ENCODE measurements around the gene ATP6V0A4. TPM values are rescaled to one million over a fixed set of nuclear protein-coding genes. Genes with fewer than 3 reads are reported as not detected.
A peak's percentile ranks its signal among the peaks of the same experiment; 100 is the strongest.
"Not testable (repeated sequence)": the region's sequence is repeated elsewhere in the genome, so short reads cannot be mapped to it uniquely, and the experiment has no call there.

The ATP6V0A4 gene
- total RNA-seq, 8 experiments from 2014 or later, result 0.13 to 0.43 (median 0.25) TPM; not detected in 4

GRCh38 chr7:138738114-138738513 lies 59.9 kb downstream of the ATP6V0A4 start:
- in situ Hi-C loops (cut with MboI; ENCODE audit: low pct_unique_long_range_greater_than_20kb in 2 of 9, low sequenced_read_pairs in 9 of 9, unreplicated experiment in 9 of 9), result loop anchor here in 7 of 9 experiments (10.0 to 25.0 kb wide), 4 partner anchors 573 to 826 kb away; no protein-coding TSS in a partner anchor

GRCh38 chr7:138735399-138735798 lies 62.6 kb downstream of the ATP6V0A4 start:
- Histone ChIP-seq H3K4me3 (no peak overlapping the region), H3K27ac (no peak overlapping the region), H3K4me1 (replicated peaks in 1 of 2) (peaks cover 0 to 3% of the 10 kb centered on the region in 2 donors)
- ATAC-seq (replicated peaks in 6 of 8), result no peak
- in situ Hi-C loops (cut with MboI; ENCODE audit: low pct_unique_long_range_greater_than_20kb in 2 of 9, low sequenced_read_pairs in 9 of 9, unreplicated experiment in 9 of 9), result loop anchor here in 7 of 9 experiments (10.0 to 25.0 kb wide), 4 partner anchors 571 to 823 kb away; no protein-coding TSS in a partner anchor
- WGBS, 10 experiments, result 8 to 100% (median 58%) methylated on average over 1 to 2 of the region's 6 CpGs; no CpG with 5 or more reads in 3 of the 10 experiments

More at GRCh38 chr7:138738114-138738513, 59.9 kb downstream of the ATP6V0A4 start:
- ATAC-seq (replicated peaks in 6 of 8), result no peak
- H3K4me3 ChIP-seq, result no peak overlapping the region
- 22 to 100% (median 82%) methylated on average over 1 to 3 of the region's 3 CpGs; no CpG with 5 or more reads in 3 of the 10 experiments for WGBS, 10 experiments
- H3K27ac ChIP-seq, result no peak overlapping the region
- H3K4me1 ChIP-seq (replicated peaks in 1 of 2), result peaks cover 0 to 3% of the 10 kb centered on the region in 2 donors

- in situ Hi-C loops (cut with MboI; ENCODE audit: low pct_unique_long_range_greater_than_20kb in 2 of 9, low sequenced_read_pairs in 9 of 9, unreplicated experiment in 9 of 9), result loop anchor here in 7 of 9 experiments (10.0 to 25.0 kb wide), 4 partner anchors 567 to 819 kb away; no protein-coding TSS in a partner anchor
- H3K4me3 ChIP-seq; H3K27ac ChIP-seq; ATAC-seq (replicated peaks in 6 of 8); H3K4me1 ChIP-seq (replicated peaks in 1 of 2): not testable (repeated sequence)
- WGBS, 10 experiments, result 40 to 100% (median 90%) methylated on average over 1 to 5 of the region's 5 CpGs
Observed at GRCh38 chr7:138731733-138732132, 66.3 kb downstream of the ATP6V0A4 start.

GRCh38 chr7:138729444-138729843 lies 68.6 kb downstream of the ATP6V0A4 start:
- peak in 1 of 8 experiments; percentile 35 for ATAC-seq (replicated peaks in 6 of 8)
- no peak overlapping the region for H3K27ac ChIP-seq

GRCh38 chr7:138727336-138728099 lies 70.5 kb downstream of the ATP6V0A4 start:
- no peak for ATAC-seq (replicated peaks in 6 of 8)
- Histone ChIP-seq H3K4me3 (no peak overlapping the region), H3K4me1 (replicated peaks in 1 of 2) (no peaks in the 10 kb centered on the region), H3K27ac (no peak overlapping the region)
- in situ Hi-C loops (cut with MboI; ENCODE audit: low pct_unique_long_range_greater_than_20kb in 2 of 9, low sequenced_read_pairs in 9 of 9, unreplicated experiment in 9 of 9), result loop anchor here in 6 of 9 experiments (25.0 kb wide), 3 partner anchors 565 to 815 kb away; no protein-coding TSS in a partner anchor
- WGBS, 10 experiments, result 0 to 100% (median 58%) methylated on average over 1 to 9 of the region's 10 CpGs; no CpG with 5 or more reads in 2 of the 10 experiments

More at GRCh38 chr7:138729444-138729843, 68.6 kb downstream of the ATP6V0A4 start:
- in situ Hi-C loops (cut with MboI; ENCODE audit: low pct_unique_long_range_greater_than_20kb in 2 of 9, low sequenced_read_pairs in 9 of 9, unreplicated experiment in 9 of 9), result loop anchor here in 6 of 9 experiments (25.0 kb wide), 3 partner anchors 567 to 817 kb away; no protein-coding TSS in a partner anchor
- Histone ChIP-seq H3K4me1 (replicated peaks in 1 of 2) (no peaks in the 10 kb centered on the region), H3K4me3 (no peak overlapping the region)
- 0 to 100% (median 84%) methylated on average over 2 to 9 of the region's 9 CpGs; no CpG with 5 or more reads in 3 of the 10 experiments for WGBS, 10 experiments

GRCh38 chr7:138726288-138726687 lies 71.7 kb downstream of the ATP6V0A4 start:
- no peak for ATAC-seq (replicated peaks in 6 of 8)
- no peak overlapping the region for H3K4me3 ChIP-seq
- no peaks in the 10 kb centered on the region for H3K4me1 ChIP-seq (replicated peaks in 1 of 2)
- 0 to 100% (median 28%) methylated on average over 1 to 2 of the region's 9 CpGs; no CpG with 5 or more reads in 4 of the 10 experiments for WGBS, 10 experiments
- in situ Hi-C loops (cut with MboI; ENCODE audit: low pct_unique_long_range_greater_than_20kb in 2 of 9, low sequenced_read_pairs in 9 of 9, unreplicated experiment in 9 of 9), result loop anchor here in 6 of 9 experiments (25.0 kb wide), 3 partner anchors 564 to 814 kb away; no protein-coding TSS in a partner anchor
- H3K27ac ChIP-seq, result no peak overlapping the region

- in situ Hi-C loops (cut with MboI; ENCODE audit: low pct_unique_long_range_greater_than_20kb in 2 of 9, low sequenced_read_pairs in 9 of 9, unreplicated experiment in 9 of 9), result no loop called here
- ATAC-seq (replicated peaks in 6 of 8), result no peak
- Histone ChIP-seq H3K4me3 (no peak overlapping the region), H3K27ac (no peak overlapping the region), H3K4me1 (replicated peaks in 1 of 2) (no peaks in the 10 kb centered on the region)
- WGBS, 10 experiments, result 7 to 100% (median 72%) methylated on average over 1 to 4 of the region's 4 CpGs
Observed at GRCh38 chr7:138720286-138720685, 77.7 kb downstream of the ATP6V0A4 start.

- no peak for ATAC-seq (replicated peaks in 6 of 8)
- in situ Hi-C loops (cut with MboI; ENCODE audit: low pct_unique_long_range_greater_than_20kb in 2 of 9, low sequenced_read_pairs in 9 of 9, unreplicated experiment in 9 of 9), result no loop called here
- H3K4me1 ChIP-seq (replicated peaks in 1 of 2), result no peaks in the 10 kb centered on the region
- no peak overlapping the region for H3K27ac ChIP-seq
- no peak overlapping the region for H3K4me3 ChIP-seq
- WGBS, 10 experiments, result 0 to 100% (median 73%) methylated on average over 1 to 5 of the region's 7 CpGs; no CpG with 5 or more reads in 4 of the 10 experiments
Observed at GRCh38 chr7:138716889-138717288, 81.1 kb downstream of the ATP6V0A4 start.

- Histone ChIP-seq H3K4me3 (no peak overlapping the region), H3K27ac (no peak overlapping the region), H3K4me1 (replicated peaks in 1 of 2) (no peaks in the 10 kb centered on the region)
- in situ Hi-C loops (cut with MboI; ENCODE audit: low pct_unique_long_range_greater_than_20kb in 2 of 9, low sequenced_read_pairs in 9 of 9, unreplicated experiment in 9 of 9), result no loop called here
- 36 to 100% (median 75%) methylated on average over 1 to 6 of the region's 7 CpGs; no CpG with 5 or more reads in 3 of the 10 experiments for WGBS, 10 experiments
- no peak for ATAC-seq (replicated peaks in 6 of 8)
Observed at GRCh38 chr7:138713191-138713590, 84.8 kb downstream of the ATP6V0A4 start.

GRCh38 chr7:138712652-138713051 lies 85.3 kb downstream of the ATP6V0A4 start:
- 20 to 100% (median 90%) methylated on average over 2 to 8 of the region's 9 CpGs; no CpG with 5 or more reads in 5 of the 10 experiments for WGBS, 10 experiments
- Histone ChIP-seq H3K27ac (no peak overlapping the region), H3K4me3 (no peak overlapping the region), H3K4me1 (replicated peaks in 1 of 2) (no peaks in the 10 kb centered on the region)
- in situ Hi-C loops (cut with MboI; ENCODE audit: low pct_unique_long_range_greater_than_20kb in 2 of 9, low sequenced_read_pairs in 9 of 9, unreplicated experiment in 9 of 9), result no loop called here
- ATAC-seq (replicated peaks in 6 of 8), result no peak

GRCh38 chr7:138710536-138711385 lies 87.2 kb downstream of the ATP6V0A4 start:
- H3K4me3 ChIP-seq, result no peak overlapping the region
- H3K4me1 ChIP-seq (replicated peaks in 1 of 2), result no peaks in the 10 kb centered on the region
- no peak for ATAC-seq (replicated peaks in 6 of 8)
- H3K27ac ChIP-seq, result no peak overlapping the region
- in situ Hi-C loops (cut with MboI; ENCODE audit: low pct_unique_long_range_greater_than_20kb in 2 of 9, low sequenced_read_pairs in 9 of 9, unreplicated experiment in 9 of 9), result no loop called here
- WGBS, 10 experiments, result 17 to 91% (median 73%) methylated on average over 2 to 10 of the region's 15 CpGs; no CpG with 5 or more reads in 1 of the 10 experiments

- no peak overlapping the region for H3K4me3 ChIP-seq
- 15 to 100% (median 70%) methylated on average over 1 to 4 of the region's 7 CpGs; no CpG with 5 or more reads in 3 of the 10 experiments for WGBS, 10 experiments
- H3K4me1 ChIP-seq (replicated peaks in 1 of 2), result no peaks in the 10 kb centered on the region
- in situ Hi-C loops (cut with MboI; ENCODE audit: low pct_unique_long_range_greater_than_20kb in 2 of 9, low sequenced_read_pairs in 9 of 9, unreplicated experiment in 9 of 9), result no loop called here
- H3K27ac ChIP-seq, result no peak overlapping the region
- ATAC-seq (replicated peaks in 6 of 8), result no peak
Observed at GRCh38 chr7:138705167-138705566, 92.8 kb downstream of the ATP6V0A4 start.
